ENCODE measurements around the gene FANCF.

FANCF gene

DNA sequence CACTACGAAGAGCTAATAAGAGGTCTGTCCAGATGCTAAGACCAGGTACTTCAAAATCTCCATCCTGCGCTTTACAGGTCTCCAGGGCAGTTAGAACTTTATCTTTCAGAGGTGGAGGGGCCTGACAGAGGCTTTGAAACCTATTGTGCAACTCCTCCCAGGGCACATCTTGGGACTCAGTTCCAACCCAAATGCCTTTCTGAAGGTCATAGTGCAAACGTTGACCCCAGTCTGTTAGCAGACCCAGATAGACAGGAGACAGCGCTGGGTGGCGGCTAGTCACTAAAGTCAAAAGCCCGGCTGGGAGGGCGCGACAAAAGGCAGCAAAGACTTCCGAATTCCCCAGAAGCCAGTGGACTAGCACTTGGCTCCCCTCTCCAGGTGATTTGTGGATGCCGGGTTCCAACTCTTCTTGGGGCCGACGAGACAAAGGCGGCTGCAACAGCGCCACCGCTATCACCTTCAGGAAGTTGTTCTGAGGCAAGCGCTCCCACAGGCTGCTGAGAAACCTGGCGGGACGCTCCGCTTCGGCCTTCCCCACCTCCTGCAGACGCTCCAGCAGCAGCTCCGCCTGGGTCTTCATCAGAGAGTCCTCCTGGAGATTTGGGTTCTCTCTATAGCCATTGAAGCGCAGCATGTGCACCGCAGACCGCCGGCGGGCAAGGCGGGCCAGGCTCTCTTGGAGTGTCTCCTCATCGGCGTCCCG lies 728 bp downstream of the FANCF start:
- peak; percentile 38 to 51 for DNase-seq (ENCODE audit: low read depth in 2 of 2)

DNA sequence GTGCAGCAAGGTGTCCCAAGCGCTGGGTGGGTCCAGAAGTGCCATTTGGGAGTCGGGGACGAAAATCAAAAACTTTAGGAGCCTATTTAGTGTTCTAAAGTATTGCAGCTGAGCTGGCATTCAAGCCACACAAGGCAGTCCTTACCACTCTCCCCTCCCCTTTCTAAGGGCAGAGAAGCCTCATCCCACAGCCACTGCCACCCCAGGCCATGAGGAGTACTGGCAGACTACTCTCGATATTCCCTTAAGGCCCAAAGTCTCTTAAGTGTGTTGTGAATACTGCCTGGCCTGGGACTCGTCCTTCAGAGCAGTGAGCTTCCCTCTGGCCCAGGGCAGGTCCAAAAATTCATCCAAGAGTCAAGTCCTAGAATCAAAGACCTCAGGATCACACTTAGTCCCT lies 7.8 kb downstream of the FANCF start:
- no peak for DNase-seq (ENCODE audit: low read depth in 2 of 2)

DNA sequence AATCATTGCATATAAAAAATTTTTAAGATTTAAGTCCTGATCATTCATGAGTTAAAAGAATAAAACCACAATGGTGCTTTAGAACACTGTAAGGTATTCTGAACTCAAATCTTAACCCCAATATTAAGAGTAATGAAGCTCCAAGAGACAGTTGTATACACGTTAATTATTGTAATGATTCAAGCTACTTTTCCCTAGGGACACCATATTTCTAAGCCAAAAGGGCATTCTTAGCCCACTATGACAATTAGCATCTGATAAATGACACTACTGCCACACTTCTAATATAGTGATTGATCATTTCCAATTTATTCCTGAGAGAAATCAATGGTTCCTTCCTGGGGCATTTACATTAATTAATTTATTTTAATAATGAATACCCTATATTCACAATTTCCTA lies 21.7 kb downstream of the FANCF start:
- DNase-seq (ENCODE audit: low read depth in 2 of 2), result no peak

DNA sequence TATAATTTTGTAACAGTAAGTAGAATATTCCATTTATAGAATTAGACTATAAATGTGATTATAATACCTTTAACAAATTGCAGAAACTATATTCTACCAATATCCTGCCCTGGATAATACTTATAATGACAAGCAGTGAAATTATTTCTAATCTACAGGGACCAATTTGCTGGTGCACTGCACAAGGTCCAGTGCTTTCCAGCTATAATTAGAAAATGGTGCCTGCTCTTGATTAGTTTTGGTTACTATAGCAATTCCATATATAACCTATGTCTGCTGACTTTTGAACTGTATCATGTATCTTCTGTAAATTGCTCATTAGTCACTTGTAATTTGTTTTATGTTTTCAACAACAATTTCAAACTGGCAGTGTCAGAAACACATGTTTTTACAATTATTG lies 23.1 kb downstream of the FANCF start:
- DNase-seq (ENCODE audit: low read depth in 2 of 2), result no peak

DNA sequence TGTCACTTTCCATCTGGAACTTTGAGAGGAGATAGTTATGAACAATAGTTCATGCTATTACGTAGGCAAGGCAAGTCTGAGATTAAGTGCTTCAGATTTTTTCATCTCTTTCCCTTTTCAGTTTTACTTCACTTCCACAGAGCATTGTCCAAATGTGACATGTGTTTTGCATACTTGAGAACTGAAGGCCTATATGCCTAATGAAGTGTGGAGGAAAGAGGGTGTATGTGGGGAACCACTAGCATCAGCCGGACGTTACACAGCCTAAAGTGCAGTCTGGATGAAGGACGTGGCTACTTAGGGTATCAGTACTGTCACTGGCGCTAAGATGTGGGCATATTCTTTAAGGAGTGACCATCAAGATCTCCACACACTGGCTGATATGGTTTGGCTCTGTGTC lies 26.2 kb downstream of the FANCF start:
- DNase-seq (ENCODE audit: low read depth in 2 of 2), result no peak

DNA sequence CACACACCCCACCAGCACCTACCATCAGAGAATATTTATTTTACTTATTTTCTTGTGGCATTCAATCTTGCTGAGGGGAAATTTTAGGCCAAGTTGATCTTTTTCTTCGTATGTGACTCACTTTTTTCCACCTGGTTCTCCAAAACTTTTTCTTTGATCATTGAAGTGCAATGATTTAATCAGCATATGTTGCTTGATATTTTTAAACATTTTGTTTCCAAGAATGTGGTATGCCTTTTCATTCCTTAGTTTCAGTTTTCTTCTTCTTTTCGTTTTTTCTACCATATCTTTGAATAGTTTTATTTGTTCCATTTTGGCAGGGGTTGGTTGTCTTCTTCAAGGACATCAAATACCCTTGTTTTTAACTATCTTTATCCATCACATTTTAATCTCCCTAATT lies 28.6 kb downstream of the FANCF start:
- no peak for DNase-seq (ENCODE audit: low read depth in 2 of 2)

DNA sequence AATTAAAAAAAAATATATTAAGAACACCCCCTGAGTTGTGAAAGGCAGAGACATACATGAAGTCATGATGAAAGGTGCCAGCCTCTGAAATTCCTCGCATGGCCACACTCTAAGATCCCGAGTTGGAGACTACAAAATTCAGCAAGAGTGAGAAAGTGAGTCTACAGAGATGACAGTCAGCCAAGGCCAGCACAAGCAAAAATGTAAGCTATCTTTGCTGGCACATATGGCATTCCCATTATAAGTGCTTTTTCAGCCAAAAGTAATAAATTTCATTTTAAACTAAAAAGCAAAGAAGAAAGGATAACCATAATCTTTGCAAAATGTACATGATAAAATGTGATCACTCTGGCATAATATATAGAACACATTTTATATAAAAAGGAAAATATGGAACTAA lies 40.6 kb downstream of the FANCF start:
- no peak for DNase-seq (ENCODE audit: low read depth in 2 of 2)

DNA sequence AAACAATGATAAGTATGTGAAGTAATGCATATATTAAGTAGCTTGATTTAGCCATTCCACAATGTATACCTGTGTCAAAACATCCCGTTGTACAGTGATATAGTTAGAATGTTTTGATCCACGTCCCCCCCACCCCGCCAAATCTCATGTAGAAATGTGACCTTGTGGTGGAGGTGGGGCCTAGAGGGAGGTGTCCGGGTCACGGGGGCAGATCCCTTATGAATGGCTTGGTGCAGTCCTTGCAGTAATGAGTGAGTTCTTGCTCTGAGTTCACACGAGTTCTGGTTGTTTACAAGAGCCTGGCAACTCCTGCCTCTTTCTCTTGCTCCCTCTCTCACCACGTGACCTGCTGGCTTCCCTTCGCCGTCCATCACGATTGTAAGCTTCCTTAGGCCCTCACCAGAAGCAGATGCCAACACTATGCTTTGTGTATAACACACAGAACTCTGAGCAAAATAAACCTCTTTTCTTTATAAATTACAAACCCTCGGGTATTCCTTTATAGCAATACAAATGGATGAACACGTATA lies 41.6 kb downstream of the FANCF start:
- no peak for DNase-seq (ENCODE audit: low read depth in 2 of 2)

DNA sequence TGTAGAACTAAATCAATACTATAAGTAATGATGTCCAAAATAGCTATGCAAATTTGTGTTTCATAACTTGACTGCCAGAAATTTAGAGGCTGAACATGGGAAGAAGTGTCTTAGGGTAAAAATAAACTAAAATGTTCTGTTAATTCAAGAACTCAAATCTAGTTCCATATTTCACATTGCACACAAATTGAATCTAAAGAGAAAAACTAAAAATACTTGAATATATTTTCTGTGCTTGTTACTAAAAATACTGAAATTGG lies 43.5 kb downstream of the FANCF start:
- no peak for DNase-seq (ENCODE audit: low read depth in 2 of 2)

DNA sequence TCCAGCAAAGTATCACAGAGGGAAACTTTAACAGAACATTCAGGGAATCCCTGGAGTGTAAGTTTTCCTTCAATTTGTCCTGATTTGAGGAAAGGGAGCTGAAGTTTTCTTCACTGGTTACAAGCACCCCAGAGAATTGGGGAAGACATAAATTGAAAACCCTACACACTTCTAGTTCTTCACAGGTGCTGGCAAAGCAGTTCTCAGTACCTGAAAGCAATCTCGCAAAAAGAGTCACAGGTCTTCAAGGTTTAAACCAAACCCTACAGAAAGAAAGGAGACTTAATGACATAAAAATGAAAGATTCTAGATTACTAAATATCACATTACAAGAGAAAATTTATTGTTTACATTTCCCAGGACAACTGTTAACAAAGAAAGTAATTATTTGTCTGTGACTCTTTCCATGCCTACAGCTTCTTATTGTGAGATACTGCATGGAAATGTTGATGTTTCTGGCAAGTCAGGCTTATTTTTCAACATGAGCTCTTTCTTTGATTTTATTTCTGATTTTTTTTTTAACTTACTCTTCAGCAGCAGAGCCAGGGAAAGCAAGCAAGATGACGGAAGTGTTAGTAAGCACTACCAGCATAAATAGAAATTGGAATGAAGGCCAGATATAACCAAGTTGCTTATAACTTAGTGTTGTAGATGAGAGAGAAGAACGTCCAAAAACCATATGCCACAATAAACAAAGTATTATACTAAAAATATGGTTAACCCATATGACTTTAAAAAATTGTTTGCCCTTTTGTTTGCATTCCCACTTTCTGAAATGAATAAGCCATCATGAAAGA lies 44.1 kb downstream of the FANCF start:
- no peak for DNase-seq (ENCODE audit: low read depth in 2 of 2)

DNA sequence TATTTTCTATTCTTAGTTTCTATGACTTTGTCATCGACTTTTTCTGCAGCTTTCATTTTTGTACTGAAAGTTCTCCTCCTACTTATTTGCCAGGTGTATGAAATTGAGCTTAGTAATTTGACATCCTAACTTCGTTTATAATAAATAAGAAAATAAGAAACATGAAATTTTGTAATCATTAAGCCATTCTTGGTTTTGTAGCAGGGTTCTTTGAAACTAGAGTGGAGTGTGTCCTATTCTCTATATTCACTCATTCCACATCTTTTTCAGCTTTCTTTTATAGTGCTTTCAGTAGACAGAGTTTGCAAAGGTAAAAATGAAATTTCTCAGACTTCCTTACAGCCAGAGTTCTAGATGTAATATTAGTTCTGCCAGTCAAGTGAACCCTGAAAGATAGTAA lies 47.8 kb downstream of the FANCF start:
- DNase-seq (ENCODE audit: low read depth in 2 of 2), result no peak

Measured in stimulated activated CD4-positive, alpha-beta T cell treated with anti-CD3 and anti-CD28 coated beads, Interleukin-4, amount 100 ng/mL, for 48 hours (primary cell).